GM21825 (cell line): ENCODE data around the gene GRK1.

Source experiments
- ATAC-seq: cut with Tn5 transposase; IDR thresholded peaks from one replicate; pipeline ENCODE4 v1.9.1; 2021; ENCODE audit warnings: mild to moderate bottlenecking, moderate library complexity; ENCODE audit not compliant: unreplicated experiment

The GRK1 gene

GRCh38 chr13:113771709-113772331 lies 104.8 kb downstream of the GRK1 start:
- ATAC-seq = no peak

DNA sequence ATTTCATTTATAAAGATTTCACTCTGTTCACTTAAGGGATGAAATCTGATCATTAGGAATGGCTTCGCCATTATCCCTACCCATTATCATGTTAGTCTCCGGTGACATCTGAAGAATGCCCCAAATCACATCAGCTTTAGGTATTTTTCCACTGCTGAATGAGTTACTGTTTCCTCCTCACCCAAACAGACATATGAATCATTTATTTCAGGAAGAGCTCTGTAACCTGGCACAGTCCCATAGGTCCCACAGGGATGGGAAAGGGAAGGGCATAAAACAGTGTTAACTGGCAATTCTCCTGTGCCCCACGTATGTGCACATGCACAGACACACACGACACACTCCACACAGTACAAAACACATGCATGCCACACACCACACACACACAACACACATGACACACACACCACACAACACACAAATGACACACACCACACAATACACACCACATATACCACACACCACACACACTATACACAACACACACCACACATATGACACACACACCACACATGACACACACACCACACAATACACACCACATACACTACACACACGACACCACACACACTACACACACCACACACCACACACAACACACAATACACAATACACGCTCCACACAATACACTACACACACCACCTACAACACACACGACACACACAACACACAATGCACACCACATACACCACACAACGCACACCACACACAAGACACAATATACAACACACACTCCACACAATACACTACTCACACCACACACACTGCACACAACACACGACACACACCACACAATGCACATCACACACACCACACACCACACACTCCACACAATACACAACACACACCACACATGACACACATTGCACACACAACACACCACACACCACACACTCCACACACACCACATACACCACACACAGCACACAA lies 107.4 kb downstream of the GRK1 start:
- ATAC-seq = no peak

GRCh38 chr13:113775451-113776145 lies 108.6 kb downstream of the GRK1 start:
- no peak for ATAC-seq

DNA sequence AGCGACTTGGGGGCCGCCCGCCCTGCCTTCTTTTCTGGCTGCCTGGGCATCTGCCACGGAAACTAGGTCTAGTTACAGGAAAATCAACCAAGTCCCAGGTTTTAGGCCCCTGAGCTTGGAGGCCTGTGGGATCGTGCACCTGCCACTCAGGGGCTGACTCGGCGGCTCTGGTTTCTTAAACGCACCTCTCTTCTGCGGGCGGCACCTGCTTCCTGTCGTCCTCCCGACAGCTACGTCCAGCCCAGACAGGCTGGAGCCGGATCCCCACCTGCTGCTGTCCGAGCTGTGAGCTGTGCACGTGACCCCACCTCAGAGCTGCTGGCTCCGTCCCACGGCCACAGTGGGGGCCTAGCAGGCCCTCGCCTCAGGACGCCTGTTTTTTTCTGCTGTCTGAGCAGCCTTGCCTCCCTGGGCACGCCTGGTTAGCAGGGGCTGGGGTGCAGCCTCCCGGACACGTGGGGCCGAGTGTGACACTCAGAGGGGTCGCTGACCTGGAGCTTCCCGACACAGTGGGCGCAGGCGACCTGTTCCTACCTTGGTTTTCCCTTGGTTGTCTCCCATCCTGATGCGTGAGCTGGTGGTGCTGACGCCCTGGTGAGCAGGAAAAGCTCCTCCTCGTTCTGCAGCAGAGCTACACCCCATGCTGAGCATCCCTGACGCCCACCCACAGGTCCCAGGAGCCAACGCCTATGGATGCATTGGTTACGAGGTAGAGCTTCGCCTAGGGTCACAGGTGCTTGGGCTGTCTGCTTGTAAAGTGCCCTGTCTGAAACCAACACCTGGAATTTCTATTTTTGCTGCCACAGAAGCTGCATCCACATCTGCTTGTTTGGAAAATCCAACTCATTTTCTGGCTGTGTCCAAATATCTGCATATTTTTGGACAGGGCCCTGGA lies 109.5 kb downstream of the GRK1 start:
- ATAC-seq = no peak

DNA sequence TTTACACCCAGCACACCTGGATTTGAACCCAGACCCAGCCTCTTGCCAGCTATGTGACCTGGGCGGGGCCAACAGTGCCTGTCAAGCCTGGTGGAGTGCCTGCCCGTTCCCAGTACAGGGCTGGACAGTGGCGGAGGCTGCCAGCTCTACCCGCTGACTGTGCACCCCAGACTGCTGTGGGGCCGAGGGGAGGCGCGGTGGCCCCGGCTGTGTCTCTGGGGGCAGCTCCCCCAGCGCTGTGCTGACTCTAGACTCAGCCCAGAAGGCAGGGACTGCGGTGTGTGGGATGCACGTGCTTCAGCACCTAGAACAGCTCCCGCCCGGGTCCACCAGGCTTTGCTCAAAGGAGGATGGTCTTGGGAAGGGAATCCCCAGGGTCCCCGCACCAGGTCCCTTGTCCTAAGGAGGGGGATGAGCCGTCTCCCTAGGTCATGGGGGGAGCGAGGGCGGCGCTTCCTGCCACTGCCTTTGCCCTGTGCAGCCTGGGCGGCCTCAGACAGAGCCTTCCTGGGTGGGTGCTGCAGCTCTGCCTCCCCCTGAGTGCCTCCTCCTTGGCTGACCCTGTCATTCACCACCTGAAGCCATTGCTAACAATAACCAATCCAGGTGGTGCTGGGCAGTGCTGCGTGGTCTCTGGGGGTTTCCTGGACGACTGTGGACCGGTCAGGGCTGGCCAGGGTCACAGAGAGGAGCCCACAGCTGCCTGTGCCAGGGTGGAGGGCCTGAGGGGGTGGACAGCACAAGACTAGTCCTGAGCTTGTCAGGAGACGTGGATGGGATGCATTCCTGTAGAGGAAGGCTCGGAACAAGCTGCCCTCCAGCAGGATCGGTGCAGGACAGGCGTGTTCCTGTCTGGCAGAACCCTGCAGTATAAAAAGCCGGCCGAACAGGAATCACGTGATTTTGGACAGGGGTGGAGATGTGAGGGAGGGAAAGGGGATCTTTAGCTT lies 110.6 kb downstream of the GRK1 start:
- ATAC-seq = no peak

- ATAC-seq = no peak
Measured at GRCh38 chr13:113781571-113781970, 114.6 kb downstream of the GRK1 start.

- ATAC-seq = no peak
Measured at GRCh38 chr13:113782472-113782871, 115.5 kb downstream of the GRK1 start.

DNA sequence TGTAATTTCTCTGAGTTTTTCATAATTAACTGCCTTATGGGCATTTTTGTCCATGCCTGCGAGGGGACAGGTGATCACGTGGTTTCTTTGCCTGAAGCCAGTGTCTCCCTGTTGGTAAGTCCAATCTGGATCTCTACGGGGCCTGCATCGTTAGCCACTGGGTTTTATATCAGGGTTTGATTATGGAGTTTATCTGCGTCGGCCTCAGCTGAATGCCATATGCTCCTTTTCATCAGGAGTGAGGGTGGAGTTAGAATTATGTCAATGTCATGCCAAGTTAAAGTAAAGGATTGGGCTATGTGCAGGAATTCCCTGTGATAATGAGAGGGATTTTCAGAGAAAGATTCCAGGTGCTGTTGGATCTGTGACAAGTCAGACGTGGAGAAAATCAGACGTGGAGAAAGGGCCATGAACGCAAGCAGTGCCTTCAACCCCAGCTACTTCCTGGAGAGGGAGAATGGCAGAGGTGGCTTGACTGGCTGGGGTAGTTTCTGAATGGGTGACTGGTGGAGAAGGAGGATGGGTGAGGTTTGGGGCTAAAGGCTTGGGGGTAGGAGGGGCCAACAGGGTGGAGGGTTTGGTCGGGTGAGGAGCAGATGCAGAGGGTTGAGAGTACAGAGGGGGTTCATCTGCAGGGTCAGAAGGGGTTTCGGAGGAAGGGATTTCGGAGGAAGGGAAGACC lies 116.3 kb downstream of the GRK1 start:
- ATAC-seq = no peak

DNA sequence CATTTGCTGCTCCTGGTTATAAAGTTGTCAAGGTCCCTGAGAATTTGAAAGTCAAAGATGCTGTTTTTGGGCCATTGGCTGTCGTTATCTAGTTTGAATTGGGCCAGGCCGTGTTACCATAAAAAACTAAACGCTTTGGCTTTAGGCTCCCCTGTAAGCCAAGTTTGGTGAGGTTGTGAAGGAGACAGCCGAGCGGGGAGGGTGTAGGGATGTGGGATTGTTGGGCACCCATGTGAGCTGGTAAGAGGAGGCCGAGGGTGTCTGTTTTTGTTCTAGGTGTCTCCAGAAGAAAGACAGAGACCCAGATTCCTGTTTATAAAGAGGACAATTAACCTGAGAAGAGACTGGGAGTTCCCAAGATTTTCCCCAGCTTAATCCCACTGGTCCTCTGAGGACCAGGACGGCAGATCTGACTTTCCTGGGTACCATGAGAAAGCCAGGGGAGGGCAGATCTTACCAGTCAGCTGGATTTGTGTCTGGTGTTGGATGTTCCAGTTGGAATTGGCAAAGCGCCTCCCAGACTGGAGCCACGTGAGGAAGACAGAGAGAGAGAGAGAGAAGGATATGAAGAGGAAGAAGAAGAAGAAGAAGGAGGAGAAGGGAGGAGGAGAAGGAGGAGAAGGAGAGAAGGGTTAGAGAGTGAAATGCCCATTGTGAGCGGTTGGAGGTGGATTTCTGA lies 117.1 kb downstream of the GRK1 start:
- no peak for ATAC-seq

DNA sequence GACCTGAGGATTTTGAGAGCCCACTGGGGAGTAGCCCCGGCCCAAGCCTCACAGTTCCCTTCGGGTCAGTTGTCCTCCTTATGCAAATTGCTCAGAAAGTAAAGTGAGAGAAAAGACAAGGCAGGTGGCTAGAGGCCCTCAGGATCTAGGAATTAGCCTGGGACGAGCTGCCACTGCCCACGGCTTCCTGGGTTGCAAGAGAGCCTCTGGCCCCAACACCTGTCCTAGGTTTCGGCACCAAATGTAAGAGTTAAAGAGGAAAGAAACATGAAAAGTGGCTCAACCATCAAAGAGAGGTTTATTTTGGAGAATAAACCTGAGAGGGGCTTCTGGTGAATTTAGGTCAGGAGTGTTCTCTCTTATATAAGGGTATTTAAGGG lies 117.6 kb downstream of the GRK1 start:
- ATAC-seq = no peak

- no peak for ATAC-seq
Measured at GRCh38 chr13:113785051-113786010, 118.3 kb downstream of the GRK1 start.

DNA sequence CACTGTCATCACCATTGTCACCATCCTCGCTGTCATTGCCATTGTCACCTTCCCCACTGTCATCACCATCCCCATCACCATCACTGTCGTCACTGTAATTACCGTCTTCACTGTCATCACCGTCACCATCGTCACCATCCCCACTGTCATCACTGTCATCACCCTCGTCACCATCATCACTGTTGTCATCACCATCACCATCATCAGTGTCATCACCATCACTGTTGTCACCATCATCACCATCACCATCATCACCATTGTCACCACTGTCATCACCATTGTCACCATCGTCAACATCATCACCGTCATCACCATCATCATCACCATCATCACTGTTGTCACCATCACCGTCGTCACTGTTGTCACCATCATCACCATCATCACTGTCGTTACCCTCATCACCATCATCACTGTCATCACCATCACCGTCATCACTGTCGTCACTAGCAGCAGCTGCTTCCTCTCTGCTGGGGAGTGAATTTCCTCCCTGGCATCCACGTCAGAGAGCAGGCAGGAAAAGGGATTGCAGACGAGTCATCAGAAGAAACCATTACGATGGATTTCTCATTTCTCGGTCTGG lies 119.3 kb downstream of the GRK1 start:
- no peak for ATAC-seq
